ENCODE data around the gene CAAP1. TPM values are rescaled to one million over a fixed set of nuclear protein-coding genes. Genes with fewer than 3 reads are reported as not detected.

The CAAP1 gene
- total and polyA plus RNA-seq, 5 experiments from 2014 or later, result 14.6 to 24.5 (median 17.8) TPM

- Mint-ChIP-seq H3K4me1 (no peaks in the 10 kb centered on the region), H3K9me3 (no peaks in the 10 kb centered on the region), H3K27me3 (peaks cover 0 to 8% (median 0%) of the 10 kb centered on the region in 5 donors), H3K27ac (no peak overlapping the region), H3K4me3 (no peak overlapping the region), H3K36me3 (no peaks in the 10 kb centered on the region)
- DNase-seq (no peak), ATAC-seq (no peak)
- POLR2A ChIA-PET, result no interaction called here
Observed at GRCh38 chr9:26813247-26813646, 79.4 kb downstream of the CAAP1 start.

- Mint-ChIP-seq H3K36me3 (no peaks in the 10 kb centered on the region), H3K27ac (no peak overlapping the region), H3K9me3 (no peaks in the 10 kb centered on the region), H3K4me3 (no peak overlapping the region), H3K4me1 (no peaks in the 10 kb centered on the region), H3K27me3 (peaks cover 0 to 8% (median 0%) of the 10 kb centered on the region in 5 donors)
- DNase-seq (no peak), ATAC-seq (no peak)
- POLR2A ChIA-PET, result no interaction called here
Observed at GRCh38 chr9:26812217-26812616, 80.4 kb downstream of the CAAP1 start.

- peaks cover 0 to 8% (median 0%) of the 10 kb centered on the region in 5 donors for H3K27me3 Mint-ChIP-seq
- no peak for DNase-seq
- no peak overlapping the region for H3K4me3 Mint-ChIP-seq
- H3K9me3 Mint-ChIP-seq, result no peaks in the 10 kb centered on the region
- POLR2A ChIA-PET, result no interaction called here
- no peak overlapping the region for H3K27ac Mint-ChIP-seq
- H3K4me1 Mint-ChIP-seq, result no peaks in the 10 kb centered on the region
- no peak for ATAC-seq
- H3K36me3 Mint-ChIP-seq, result no peaks in the 10 kb centered on the region
Observed at GRCh38 chr9:26811106-26811505, 81.5 kb downstream of the CAAP1 start.

GRCh38 chr9:26809795-26810194 lies 82.8 kb downstream of the CAAP1 start:
- Mint-ChIP-seq H3K9me3 (no peaks in the 10 kb centered on the region), H3K36me3 (no peaks in the 10 kb centered on the region), H3K27ac (no peak overlapping the region), H3K4me1 (no peaks in the 10 kb centered on the region), H3K27me3 (peaks cover 0 to 8% (median 0%) of the 10 kb centered on the region in 5 donors), H3K4me3 (no peak overlapping the region)
- no peak for ATAC-seq
- POLR2A ChIA-PET, result no interaction called here
- DNase-seq, result no peak

- POLR2A ChIA-PET, result no interaction called here
- peaks cover 0 to 8% (median 0%) of the 10 kb centered on the region in 5 donors for H3K27me3 Mint-ChIP-seq
Observed at GRCh38 chr9:26807161-26807560, 85.4 kb downstream of the CAAP1 start.

GRCh38 chr9:26802921-26803320 lies 89.7 kb downstream of the CAAP1 start:
- no peaks in the 10 kb centered on the region for H3K9me3 Mint-ChIP-seq
- POLR2A ChIA-PET, result no interaction called here
- H3K4me3 Mint-ChIP-seq, result no peak overlapping the region
- ATAC-seq, result no peak
- H3K36me3 Mint-ChIP-seq, result no peaks in the 10 kb centered on the region
- H3K27ac Mint-ChIP-seq, result no peak overlapping the region
- no peaks in the 10 kb centered on the region for H3K27me3 Mint-ChIP-seq
- H3K4me1 Mint-ChIP-seq, result no peaks in the 10 kb centered on the region
- DNase-seq, result no peak

More at GRCh38 chr9:26807161-26807560, 85.4 kb downstream of the CAAP1 start:
- Mint-ChIP-seq H3K4me1 (no peaks in the 10 kb centered on the region), H3K36me3 (no peaks in the 10 kb centered on the region), H3K27ac (no peak overlapping the region), H3K4me3 (no peak overlapping the region), H3K9me3 (no peaks in the 10 kb centered on the region)
- DNase-seq, result no peak
- ATAC-seq, result no peak

GRCh38 chr9:26801772-26802171 lies 90.8 kb downstream of the CAAP1 start:
- Mint-ChIP-seq H3K4me1 (no peaks in the 10 kb centered on the region), H3K27me3 (no peaks in the 10 kb centered on the region), H3K9me3 (no peaks in the 10 kb centered on the region), H3K36me3 (no peaks in the 10 kb centered on the region), H3K27ac (no peak overlapping the region), H3K4me3 (no peak overlapping the region)
- DNase-seq (no peak), ATAC-seq (no peak)
- POLR2A ChIA-PET, result no interaction called here

GRCh38 chr9:26800322-26800721 lies 92.3 kb downstream of the CAAP1 start:
- no peaks in the 10 kb centered on the region for H3K9me3 Mint-ChIP-seq
- H3K4me1 Mint-ChIP-seq, result no peaks in the 10 kb centered on the region
- ATAC-seq (no peak), DNase-seq (no peak)
- peaks cover 0 to under 1% (median 0%) of the 10 kb centered on the region in 5 donors for H3K27me3 Mint-ChIP-seq
- POLR2A ChIA-PET, result no interaction called here
- H3K4me3 Mint-ChIP-seq, result no peak overlapping the region
- H3K27ac Mint-ChIP-seq, result no peak overlapping the region
- H3K36me3 Mint-ChIP-seq, result no peaks in the 10 kb centered on the region

GRCh38 chr9:26791274-26791673 lies 101.3 kb downstream of the CAAP1 start:
- Mint-ChIP-seq H3K36me3 (peaks cover 0 to 10% (median 2%) of the 10 kb centered on the region in 3 donors), H3K27me3 (peaks cover 0 to 4% (median 0%) of the 10 kb centered on the region in 5 donors), H3K9me3 (peaks cover 0 to 13% (median 5%) of the 10 kb centered on the region in 9 donors), H3K4me1 (no peaks in the 10 kb centered on the region), H3K4me3 (no peak overlapping the region), H3K27ac (no peak overlapping the region)
- POLR2A ChIA-PET, result no interaction called here
- ATAC-seq (no peak), DNase-seq (no peak)

Other genes starting within 250 kb of the CAAP1 start
- gene PLAA, start 54.4 kb upstream of the CAAP1 start, total RNA-seq, result 10 to 100 TPM; 25.1 to 29.8 TPM
- gene PLAA, start 54.4 kb upstream of the CAAP1 start, polyA plus RNA-seq, result 10 to 100 TPM; 11.2 to 20.2 (median 14.6) TPM
- gene IFT74, start 63.6 kb upstream of the CAAP1 start, total RNA-seq, result 10 to 100 TPM; 10.9 to 13.2 TPM
- gene IFT74, start 63.6 kb upstream of the CAAP1 start, polyA plus RNA-seq, result 10 to 100 TPM in 1 of 3 donors, 1 to 10 TPM in 2; 7.5 to 15.4 (median 9.3) TPM
- gene LRRC19, start 112.9 kb upstream of the CAAP1 start, total RNA-seq, result not detected
- under 1 TPM in 1 of 3 donors, not detected in 2; 0.06 TPM for gene LRRC19, start 112.9 kb upstream of the CAAP1 start, polyA plus RNA-seq
- gene TEK, start 216.4 kb upstream of the CAAP1 start, total RNA-seq, result not detected
- not detected for gene TEK, start 216.4 kb upstream of the CAAP1 start, polyA plus RNA-seq

Data from naive thymus-derived CD8-positive, alpha-beta T cell (primary cell).